ENCODE results near the gene EGLN3.
"Not testable (repeated sequence)": the region's sequence is repeated elsewhere in the genome, so short reads cannot be mapped to it uniquely, and the experiment has no call there.

EGLN3 gene

GRCh38 chr14:33950320-33951182, at the start of gene EGLN3:
Gene EGLN3, minus strand, starts transcription at chr14:33951074. Its CDS starts 322 bp downstream, at chr14:33950752.
- peak; percentile 62 for DNase-seq

- DNase-seq = no peak
These were observed 49.5 kb upstream of the EGLN3 start for GRCh38 chr14:34000396-34000795.

GRCh38 chr14:33999771-34000291, 49.0 kb upstream of the EGLN3 start:
- no peak for DNase-seq

GRCh38 chr14:33997611-33998010, 46.7 kb upstream of the EGLN3 start:
- no peak for DNase-seq

- DNase-seq = no peak
These were observed 45.6 kb upstream of the EGLN3 start for GRCh38 chr14:33996462-33996861.

- DNase-seq = no peak
These were observed 42.4 kb upstream of the EGLN3 start for GRCh38 chr14:33993246-33993645.

- DNase-seq = no peak
These were observed 41.6 kb upstream of the EGLN3 start for GRCh38 chr14:33992274-33993007.

GRCh38 chr14:33990790-33991189, 39.9 kb upstream of the EGLN3 start:
- DNase-seq = no peak

- DNase-seq = no peak
These were observed 36.7 kb upstream of the EGLN3 start for GRCh38 chr14:33987565-33988080.

GRCh38 chr14:33986804-33987203, 35.9 kb upstream of the EGLN3 start:
- DNase-seq = no peak

GRCh38 chr14:33985242-33985641, 34.4 kb upstream of the EGLN3 start:
- no peak for DNase-seq

- DNase-seq = no peak
These were observed 28.9 kb upstream of the EGLN3 start for GRCh38 chr14:33979613-33980276.

GRCh38 chr14:33978892-33979612, 28.2 kb upstream of the EGLN3 start:
- DNase-seq = no peak

GRCh38 chr14:33972583-33973081, 21.8 kb upstream of the EGLN3 start:
- DNase-seq = no peak

- not testable (repeated sequence) for DNase-seq
These were observed 19.0 kb upstream of the EGLN3 start for GRCh38 chr14:33969846-33970245.

- no peak for DNase-seq
These were observed 17.8 kb upstream of the EGLN3 start for GRCh38 chr14:33968722-33969121.

GRCh38 chr14:33967138-33967537, 16.3 kb upstream of the EGLN3 start:
- DNase-seq = no peak

GRCh38 chr14:33966276-33966675, 15.4 kb upstream of the EGLN3 start:
- DNase-seq = no peak

- DNase-seq = no peak
These were observed 13.9 kb upstream of the EGLN3 start for GRCh38 chr14:33964599-33965317.

- no peak for DNase-seq
These were observed 13.0 kb upstream of the EGLN3 start for GRCh38 chr14:33963892-33964291.

- DNase-seq = not testable (repeated sequence)
These were observed 11.6 kb upstream of the EGLN3 start for GRCh38 chr14:33962466-33962865.

Data from activated CD4-positive, CD25-positive, alpha-beta regulatory T cell treated with anti-CD3 and anti-CD28 coated beads, Interleukin-2, amount 50 U/mL, for 72 hours (primary cell).